HPDE6-E6E7 (cell line): Measurements from ENCODE around the gene CHERP.

ENCODE experiments used
- DNase-seq: peaks from one replicate; pipeline ENCODE4 v3.0.0; 2011; ENCODE audit warnings: missing footprints; ENCODE audit errors: extremely low spot score

The CHERP gene

GRCh38 chr19:16542910-16543472 is 754 bp upstream of the CHERP start:
- DNase-seq: no peak

- peak; percentile 14 for DNase-seq
These were observed 652 bp downstream of the CHERP start for GRCh38 chr19:16541526-16542044.

- DNase-seq: no peak
These were observed 1.3 kb downstream of the CHERP start for GRCh38 chr19:16540948-16541347.

- no peak for DNase-seq
These were observed 5.1 kb downstream of the CHERP start for GRCh38 chr19:16537111-16537510.

- DNase-seq: no peak
These were observed 6.1 kb downstream of the CHERP start for GRCh38 chr19:16536130-16536529.

- DNase-seq: no peak
These were observed 6.9 kb downstream of the CHERP start for GRCh38 chr19:16535381-16535780.

GRCh38 chr19:16532440-16533234 is 9.6 kb downstream of the CHERP start:
- no peak for DNase-seq

GRCh38 chr19:16531380-16531669 is 10.9 kb downstream of the CHERP start:
- no peak for DNase-seq

GRCh38 chr19:16530540-16531379 is 11.5 kb downstream of the CHERP start:
- no peak for DNase-seq

- DNase-seq: no peak
These were observed 12.6 kb downstream of the CHERP start for GRCh38 chr19:16529466-16530144.

GRCh38 chr19:16527971-16528521 is 14.2 kb downstream of the CHERP start:
- no peak for DNase-seq

GRCh38 chr19:16527334-16527935 is 14.8 kb downstream of the CHERP start:
- no peak for DNase-seq

- DNase-seq: no peak
These were observed 16.3 kb downstream of the CHERP start for GRCh38 chr19:16525751-16526481.

- no peak for DNase-seq
These were observed 17.1 kb downstream of the CHERP start for GRCh38 chr19:16524991-16525734.

GRCh38 chr19:16522559-16523377 is 19.5 kb downstream of the CHERP start:
- DNase-seq: no peak

GRCh38 chr19:16521715-16522289 is 20.4 kb downstream of the CHERP start:
- DNase-seq: no peak

- no peak for DNase-seq
These were observed 21.1 kb downstream of the CHERP start for GRCh38 chr19:16520986-16521624.
